Measurements from ENCODE around the gene OSBPL2. TPM values are rescaled to one million over a fixed set of nuclear protein-coding genes. Genes with fewer than 3 reads are reported as not detected.

The OSBPL2 gene
- polyA plus RNA-seq, 4 donors: 19.9 to 36.9 (median 29.3) TPM

- no peak overlapping the region for H3K27ac ChIP-seq (ENCODE audit: low read depth in 1 of 3, low read length in 2 of 3)
- H3K4me3 ChIP-seq (ENCODE audit: low read depth in 1 of 3, low read length in 3 of 3): no peak overlapping the region
- DNase-seq (no peak), FAIRE-seq (no peak)
- WGBS, 3 donors: 85 to 91% (median 89%) methylated on average over 24 to 26 of the region's 26 CpGs
- peaks cover 0 to 5% of the 10 kb centered on the region in 2 donors for H3K9me3 ChIP-seq (ENCODE audit: control insufficient read depth in 2 of 2, insufficient read depth in 1 of 2, low read depth in 1 of 2, low read length in 1 of 2)
- peaks cover 0 to 89% (median 0%) of the 10 kb centered on the region in 3 donors for H3K36me3 ChIP-seq (ENCODE audit: control insufficient read depth in 3 of 3, insufficient read depth in 2 of 3, low read depth in 1 of 3, low read length in 3 of 3)
- no peaks in the 10 kb centered on the region for H3K27me3 ChIP-seq (ENCODE audit: control insufficient read depth in 3 of 3, insufficient read depth in 3 of 3, low read length in 3 of 3)
- H3K4me1 ChIP-seq (ENCODE audit: control insufficient read depth in 3 of 3, insufficient read depth in 2 of 3, low read depth in 1 of 3, low read length in 2 of 3): no peaks in the 10 kb centered on the region
These were observed 90.5 kb downstream of the OSBPL2 start for GRCh38 chr20:62328684-62329388.

GRCh38 chr20:62329389-62330377 lies 91.4 kb downstream of the OSBPL2 start:
- peaks cover 0 to 5% of the 10 kb centered on the region in 2 donors for H3K9me3 ChIP-seq (ENCODE audit: control insufficient read depth in 2 of 2, insufficient read depth in 1 of 2, low read depth in 1 of 2, low read length in 1 of 2)
- 91 to 94% (median 92%) methylated on average over 37 of the region's 37 CpGs for WGBS, 3 donors
- no peaks in the 10 kb centered on the region for H3K4me1 ChIP-seq (ENCODE audit: control insufficient read depth in 3 of 3, insufficient read depth in 2 of 3, low read depth in 1 of 3, low read length in 2 of 3)
- no peak for DNase-seq
- no peak for FAIRE-seq
- no peaks in the 10 kb centered on the region for H3K27me3 ChIP-seq (ENCODE audit: control insufficient read depth in 3 of 3, insufficient read depth in 3 of 3, low read length in 3 of 3)
- no peak overlapping the region for H3K27ac ChIP-seq (ENCODE audit: low read depth in 1 of 3, low read length in 2 of 3)
- no peak overlapping the region for H3K4me3 ChIP-seq (ENCODE audit: low read depth in 1 of 3, low read length in 3 of 3)
- H3K36me3 ChIP-seq (ENCODE audit: control insufficient read depth in 3 of 3, insufficient read depth in 2 of 3, low read depth in 1 of 3, low read length in 3 of 3): peaks cover 0 to 89% (median 0%) of the 10 kb centered on the region in 3 donors

GRCh38 chr20:62330576-62331317 lies 92.4 kb downstream of the OSBPL2 start:
- 76 to 90% (median 77%) methylated on average over 35 to 46 of the region's 46 CpGs for WGBS, 3 donors
- Histone ChIP-seq H3K4me1 (ENCODE audit: control insufficient read depth in 3 of 3, insufficient read depth in 2 of 3, low read depth in 1 of 3, low read length in 2 of 3) (no peaks in the 10 kb centered on the region), H3K4me3 (ENCODE audit: low read depth in 1 of 3, low read length in 3 of 3) (no peak overlapping the region), H3K27ac (ENCODE audit: low read depth in 1 of 3, low read length in 2 of 3) (no peak overlapping the region), H3K27me3 (ENCODE audit: control insufficient read depth in 3 of 3, insufficient read depth in 3 of 3, low read length in 3 of 3) (no peaks in the 10 kb centered on the region), H3K9me3 (ENCODE audit: control insufficient read depth in 2 of 2, insufficient read depth in 1 of 2, low read depth in 1 of 2, low read length in 1 of 2) (no peaks in the 10 kb centered on the region), H3K36me3 (ENCODE audit: control insufficient read depth in 3 of 3, insufficient read depth in 2 of 3, low read depth in 1 of 3, low read length in 3 of 3) (peaks cover 0 to 89% (median 0%) of the 10 kb centered on the region in 3 donors)
- DNase-seq (no peak), FAIRE-seq (no peak)

- FAIRE-seq: no peak
- Histone ChIP-seq H3K4me1 (ENCODE audit: control insufficient read depth in 3 of 3, insufficient read depth in 2 of 3, low read depth in 1 of 3, low read length in 2 of 3) (no peaks in the 10 kb centered on the region), H3K4me3 (ENCODE audit: low read depth in 1 of 3, low read length in 3 of 3) (no peak overlapping the region), H3K36me3 (ENCODE audit: control insufficient read depth in 3 of 3, insufficient read depth in 2 of 3, low read depth in 1 of 3, low read length in 3 of 3) (peaks cover 0 to 93% (median 0%) of the 10 kb centered on the region in 3 donors), H3K27ac (ENCODE audit: low read depth in 1 of 3, low read length in 2 of 3) (no peak overlapping the region), H3K9me3 (ENCODE audit: control insufficient read depth in 2 of 2, insufficient read depth in 1 of 2, low read depth in 1 of 2, low read length in 1 of 2) (no peaks in the 10 kb centered on the region), H3K27me3 (ENCODE audit: control insufficient read depth in 3 of 3, insufficient read depth in 3 of 3, low read length in 3 of 3) (no peaks in the 10 kb centered on the region)
- 90 to 93% (median 92%) methylated on average over 19 of the region's 19 CpGs for WGBS, 3 donors
- no peak for DNase-seq
These were observed 93.0 kb downstream of the OSBPL2 start for GRCh38 chr20:62331347-62331746.

GRCh38 chr20:62332421-62332820 lies 94.1 kb downstream of the OSBPL2 start:
- Histone ChIP-seq H3K27ac (ENCODE audit: low read depth in 1 of 3, low read length in 2 of 3) (no peak overlapping the region), H3K4me1 (ENCODE audit: control insufficient read depth in 3 of 3, insufficient read depth in 2 of 3, low read depth in 1 of 3, low read length in 2 of 3) (no peaks in the 10 kb centered on the region), H3K9me3 (ENCODE audit: control insufficient read depth in 2 of 2, insufficient read depth in 1 of 2, low read depth in 1 of 2, low read length in 1 of 2) (no peaks in the 10 kb centered on the region), H3K36me3 (ENCODE audit: control insufficient read depth in 3 of 3, insufficient read depth in 2 of 3, low read depth in 1 of 3, low read length in 3 of 3) (peaks cover 0 to 93% (median 0%) of the 10 kb centered on the region in 3 donors), H3K27me3 (ENCODE audit: control insufficient read depth in 3 of 3, insufficient read depth in 3 of 3, low read length in 3 of 3) (no peaks in the 10 kb centered on the region), H3K4me3 (ENCODE audit: low read depth in 1 of 3, low read length in 3 of 3) (no peak overlapping the region)
- 77 to 86% (median 81%) methylated on average over 12 to 16 of the region's 16 CpGs for WGBS, 3 donors
- no peak for FAIRE-seq
- DNase-seq: no peak

- 80 to 92% (median 92%) methylated on average over 24 to 34 of the region's 34 CpGs for WGBS, 3 donors
- DNase-seq: no peak
- Histone ChIP-seq H3K27ac (ENCODE audit: low read depth in 1 of 3, low read length in 2 of 3) (no peak overlapping the region), H3K4me1 (ENCODE audit: control insufficient read depth in 3 of 3, insufficient read depth in 2 of 3, low read depth in 1 of 3, low read length in 2 of 3) (no peaks in the 10 kb centered on the region), H3K4me3 (ENCODE audit: low read depth in 1 of 3, low read length in 3 of 3) (no peak overlapping the region), H3K9me3 (ENCODE audit: control insufficient read depth in 2 of 2, insufficient read depth in 1 of 2, low read depth in 1 of 2, low read length in 1 of 2) (no peaks in the 10 kb centered on the region), H3K27me3 (ENCODE audit: control insufficient read depth in 3 of 3, insufficient read depth in 3 of 3, low read length in 3 of 3) (no peaks in the 10 kb centered on the region), H3K36me3 (ENCODE audit: control insufficient read depth in 3 of 3, insufficient read depth in 2 of 3, low read depth in 1 of 3, low read length in 3 of 3) (peaks cover 0 to 93% (median 0%) of the 10 kb centered on the region in 3 donors)
- FAIRE-seq: no peak
These were observed 94.9 kb downstream of the OSBPL2 start for GRCh38 chr20:62332989-62333819.

- H3K4me1 ChIP-seq (ENCODE audit: control insufficient read depth in 3 of 3, insufficient read depth in 2 of 3, low read depth in 1 of 3, low read length in 2 of 3): no peaks in the 10 kb centered on the region
- H3K9me3 ChIP-seq (ENCODE audit: control insufficient read depth in 2 of 2, insufficient read depth in 1 of 2, low read depth in 1 of 2, low read length in 1 of 2): no peaks in the 10 kb centered on the region
- H3K36me3 ChIP-seq (ENCODE audit: control insufficient read depth in 3 of 3, insufficient read depth in 2 of 3, low read depth in 1 of 3, low read length in 3 of 3): peaks cover 0 to 90% (median 0%) of the 10 kb centered on the region in 3 donors
- H3K4me3 ChIP-seq (ENCODE audit: low read depth in 1 of 3, low read length in 3 of 3): no peak overlapping the region
- H3K27ac ChIP-seq (ENCODE audit: low read depth in 1 of 3, low read length in 2 of 3): no peak overlapping the region
- FAIRE-seq (no peak), DNase-seq (no peak)
- 81 to 90% (median 84%) methylated on average over 31 to 37 of the region's 37 CpGs for WGBS, 3 donors
- H3K27me3 ChIP-seq (ENCODE audit: control insufficient read depth in 3 of 3, insufficient read depth in 3 of 3, low read length in 3 of 3): no peaks in the 10 kb centered on the region
These were observed 95.7 kb downstream of the OSBPL2 start for GRCh38 chr20:62333820-62334595.
